PFSK-1 (cell line): ENCODE data around the gene TMEM116. TPM values are rescaled to one million over a fixed set of nuclear protein-coding genes. Genes with fewer than 3 reads are reported as not detected.

Experiments used
- FOXP2 ChIP-seq: optimal IDR thresholded peaks from 2 replicates; pipeline ENCODE3; 2011; ENCODE audit warnings: borderline replicate concordance, control low read depth, inconsistent platforms; ENCODE audit not compliant: insufficient read depth; ENCODE audit errors: extremely low read length, extremely low read depth
- POLR2AphosphoS5 ChIP-seq: IDR thresholded peaks from 2 replicates; pipeline ENCODE4 v1.6.1; 2012; ENCODE audit warnings: low read depth, mild to moderate bottlenecking, control low read depth, low read length, moderate library complexity
- REST ChIP-seq, 2 experiments: IDR thresholded peaks; 2 replicates each; pipeline versions ENCODE4 v1.6.1 to v1.8.0; 2011 to 2012; ENCODE audit warnings: low read depth in 2 of 2, low read length in 2 of 2, control low read depth in 1 of 2, inconsistent platforms in 1 of 2, mild to moderate bottlenecking in 1 of 2, moderate library complexity in 1 of 2; ENCODE audit not compliant: insufficient read depth in 1 of 2
- SIN3A ChIP-seq: IDR thresholded peaks from 2 replicates; pipeline ENCODE4 v1.6.1; 2012; ENCODE audit warnings: mild to moderate bottlenecking, low read length, moderate library complexity, borderline replicate concordance; ENCODE audit not compliant: insufficient read depth
- TAF1 ChIP-seq: IDR thresholded peaks from 2 replicates; pipeline ENCODE4 v1.6.1; 2012; ENCODE audit warnings: low read length, control low read depth, borderline replicate concordance; ENCODE audit not compliant: insufficient read depth
- polyA plus RNA-seq: library from polyadenylated mRNA; unstranded; fragments of >200 nt; gene quantifications from one replicate; pipeline ENCODE4 v1.2.1, GENCODE V29; 2012; ENCODE audit warnings: low read depth, missing spikeins; ENCODE audit not compliant: insufficient read length

TMEM116 gene
- polyA plus RNA-seq, result 4.3 TPM

- TF ChIP-seq FOXP2 (no peak), TAF1 (peak; percentile 87; the same call in 1 of the 2 replicates), SIN3A (0 out of 2 replicates have a peak, but pooled peaks have one; percentile 34), REST (IDR thresholded peaks at IDR 0.05; ENCODE audit: insufficient read depth in 1 of 2, low read depth in 2 of 2, low read length in 2 of 2) (0 out of 4 replicates have a peak, but pooled peaks of 1 of the 2 experiments have one; percentile 16), POLR2AphosphoS5 (peak; percentile 97)
Observed at GRCh38 chr12:112012775-112013600, at the start of gene TMEM116, which contains the start of gene ERP29. Gene TMEM116, minus strand, starts transcription at chr12:112013165. Its CDS starts 7,895 bp downstream, at chr12:112005270. Gene ERP29, plus strand, starts transcription at chr12:112013426. Its CDS starts 40 bp downstream, at chr12:112013466.

- TF ChIP-seq POLR2AphosphoS5, result no peak
- no peak for TF ChIP-seq SIN3A
- TF ChIP-seq TAF1, result no peak
- no peak for TF ChIP-seq REST (IDR thresholded peaks at IDR 0.05; ENCODE audit: insufficient read depth in 1 of 2, low read depth in 2 of 2, low read length in 2 of 2)
- TF ChIP-seq FOXP2, result no peak
Observed at GRCh38 chr12:112061137-112061536, 48.2 kb upstream of the TMEM116 start.

- TF ChIP-seq REST (IDR thresholded peaks at IDR 0.05; ENCODE audit: insufficient read depth in 1 of 2, low read depth in 2 of 2, low read length in 2 of 2), result no peak
Observed at GRCh38 chr12:112049351-112049750, 36.4 kb upstream of the TMEM116 start.

GRCh38 chr12:112046003-112046402, 33.0 kb upstream of the TMEM116 start:
- TF ChIP-seq SIN3A, result no peak
- no peak for TF ChIP-seq POLR2AphosphoS5
- no peak for TF ChIP-seq REST (IDR thresholded peaks at IDR 0.05; ENCODE audit: insufficient read depth in 1 of 2, low read depth in 2 of 2, low read length in 2 of 2)
- TF ChIP-seq FOXP2, result no peak
- no peak for TF ChIP-seq TAF1
